ENCODE results near the gene TMEM114. TPM values are rescaled to one million over a fixed set of nuclear protein-coding genes. Genes with fewer than 3 reads are reported as not detected.

Gene TMEM114
- not detected in 5 replicates for total RNA-seq (2022; extraction: Qiagen RNA extraction; ENCODE audit: low read depth)

DNA sequence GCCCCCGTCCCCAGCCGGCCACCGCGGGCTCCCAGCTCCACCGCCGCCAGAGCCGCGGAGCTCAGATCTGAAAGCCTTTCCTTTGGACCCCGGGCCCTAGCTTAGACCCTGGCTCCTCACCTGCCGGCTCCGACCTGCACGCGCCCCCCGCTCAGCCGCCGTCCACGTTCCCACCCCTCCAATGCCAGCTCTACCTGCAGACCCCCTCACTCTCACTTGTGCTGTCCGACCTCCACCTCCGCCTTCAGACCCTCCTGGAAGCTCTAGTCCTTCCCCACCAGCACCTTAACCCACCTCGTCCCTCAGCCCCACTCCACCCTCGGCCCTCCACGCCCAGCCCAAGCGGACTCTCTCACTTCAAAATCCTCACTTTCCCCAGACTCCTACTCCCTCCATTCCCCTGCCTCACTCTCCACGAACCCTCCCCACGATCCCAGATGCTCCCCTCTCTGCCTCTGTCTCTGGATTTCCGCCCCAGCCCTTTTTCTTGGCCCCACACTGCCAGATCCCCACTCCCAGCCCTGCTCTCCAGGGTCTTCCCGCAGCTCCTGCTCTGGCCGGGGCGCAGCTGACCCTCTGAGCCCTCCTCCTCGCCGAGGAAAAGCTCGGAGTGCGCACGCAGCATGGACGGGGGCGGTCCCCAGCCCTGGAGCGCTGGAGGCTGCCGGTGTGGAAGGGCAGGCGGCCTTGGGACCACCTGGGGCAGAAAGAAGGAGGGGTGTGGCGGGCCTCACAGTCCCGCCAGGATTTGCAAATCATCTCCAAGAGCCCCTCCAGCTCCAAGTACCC is at the start of gene TMEM114:
Gene TMEM114 (minus strand): TSS at position 612 of the 789 bp plus-strand sequence. CDS start 673 bp downstream, outside the sequence.

GRCh38 chr16:8621572-8622314 is 31.4 kb upstream of the TMEM114 start, which contains the start of gene METTL22:
METTL22 (plus strand) TSS chr16:8621698; CDS start chr16:8625666, 3,968 bp downstream.

Other genes starting within 250 kb of the TMEM114 start
- gene METTL22, start 31.2 kb upstream of the TMEM114 start, total RNA-seq (2022; extraction: Qiagen RNA extraction; ENCODE audit: low read depth): 25.4 to 25.8 TPM (median 25.7 TPM) in 5 replicates
- gene ABAT, start 84.1 kb upstream of the TMEM114 start, total RNA-seq (2022; extraction: Qiagen RNA extraction; ENCODE audit: low read depth): 0.17 to 0.48 TPM (median 0.35 TPM) in 5 replicates
- gene TMEM186, start 207.1 kb upstream of the TMEM114 start, total RNA-seq (2022; extraction: Qiagen RNA extraction; ENCODE audit: low read depth): 12.7 to 14.7 TPM (median 14.4 TPM) in 5 replicates
- 93.4 to 101 TPM (median 96.8 TPM) in 5 replicates for gene PMM2, start 207.3 kb upstream of the TMEM114 start, total RNA-seq (2022; extraction: Qiagen RNA extraction; ENCODE audit: low read depth)

Measured in A549 treated with GW870086 at 1 μM for 4 hours (cell line).